Measurements from ENCODE around the gene ALKBH5.
A peak's percentile ranks its signal among the peaks of the same experiment; 100 is the strongest.

ALKBH5 gene

GRCh38 chr17:18166894-18167293 is 16.7 kb upstream of the ALKBH5 start:
- no peak overlapping the region for H3K4me3 ChIP-seq (replicated peaks; ENCODE audit: low read depth, low read length)
- no peak for DNase-seq (ENCODE audit: extremely low read depth, insufficient read length)
- no peaks in the 10 kb centered on the region for H3K36me3 ChIP-seq (ENCODE audit: control insufficient read depth, insufficient read depth, low read length)
- H3K27me3 ChIP-seq (replicated peaks; ENCODE audit: control insufficient read depth, insufficient read depth, low read length), result no peaks in the 10 kb centered on the region
- TF ChIP-seq CTCF (IDR thresholded peaks at IDR 0.05; ENCODE audit: insufficient read depth, low read length, poor library complexity, severe bottlenecking), result peak; percentile 6

GRCh38 chr17:18167421-18167820 is 16.2 kb upstream of the ALKBH5 start:
- no peak for DNase-seq (ENCODE audit: extremely low read depth, insufficient read length)
- Histone ChIP-seq H3K4me3 (replicated peaks; ENCODE audit: low read depth, low read length) (no peak overlapping the region), H3K36me3 (ENCODE audit: control insufficient read depth, insufficient read depth, low read length) (no peaks in the 10 kb centered on the region), H3K27me3 (replicated peaks; ENCODE audit: control insufficient read depth, insufficient read depth, low read length) (no peaks in the 10 kb centered on the region)
- TF ChIP-seq CTCF (IDR thresholded peaks at IDR 0.05; ENCODE audit: insufficient read depth, low read length, poor library complexity, severe bottlenecking), result no peak

- TF ChIP-seq CTCF (IDR thresholded peaks at IDR 0.05; ENCODE audit: insufficient read depth, low read length, poor library complexity, severe bottlenecking), result no peak
- no peaks in the 10 kb centered on the region for H3K27me3 ChIP-seq (replicated peaks; ENCODE audit: control insufficient read depth, insufficient read depth, low read length)
- no peak overlapping the region for H3K4me3 ChIP-seq (replicated peaks; ENCODE audit: low read depth, low read length)
- no peaks in the 10 kb centered on the region for H3K36me3 ChIP-seq (ENCODE audit: control insufficient read depth, insufficient read depth, low read length)
- no peak for DNase-seq (ENCODE audit: extremely low read depth, insufficient read length)
Measured at GRCh38 chr17:18172531-18173278, 10.9 kb upstream of the ALKBH5 start.

GRCh38 chr17:18173740-18174139 is 9.9 kb upstream of the ALKBH5 start:
- H3K27me3 ChIP-seq (replicated peaks; ENCODE audit: control insufficient read depth, insufficient read depth, low read length), result no peaks in the 10 kb centered on the region
- TF ChIP-seq CTCF (IDR thresholded peaks at IDR 0.05; ENCODE audit: insufficient read depth, low read length, poor library complexity, severe bottlenecking), result no peak
- H3K4me3 ChIP-seq (replicated peaks; ENCODE audit: low read depth, low read length), result no peak overlapping the region
- no peak for DNase-seq (ENCODE audit: extremely low read depth, insufficient read length)
- no peaks in the 10 kb centered on the region for H3K36me3 ChIP-seq (ENCODE audit: control insufficient read depth, insufficient read depth, low read length)

GRCh38 chr17:18176176-18176575 is 7.5 kb upstream of the ALKBH5 start:
- Histone ChIP-seq H3K27me3 (replicated peaks; ENCODE audit: control insufficient read depth, insufficient read depth, low read length) (no peaks in the 10 kb centered on the region), H3K4me3 (replicated peaks; ENCODE audit: low read depth, low read length) (no peak overlapping the region), H3K36me3 (ENCODE audit: control insufficient read depth, insufficient read depth, low read length) (no peaks in the 10 kb centered on the region)
- no peak for DNase-seq (ENCODE audit: extremely low read depth, insufficient read length)
- no peak for TF ChIP-seq CTCF (IDR thresholded peaks at IDR 0.05; ENCODE audit: insufficient read depth, low read length, poor library complexity, severe bottlenecking)

- Histone ChIP-seq H3K36me3 (ENCODE audit: control insufficient read depth, insufficient read depth, low read length) (no peaks in the 10 kb centered on the region), H3K27me3 (replicated peaks; ENCODE audit: control insufficient read depth, insufficient read depth, low read length) (no peaks in the 10 kb centered on the region), H3K4me3 (replicated peaks; ENCODE audit: low read depth, low read length) (no peak overlapping the region)
- DNase-seq (ENCODE audit: extremely low read depth, insufficient read length), result no peak
- TF ChIP-seq CTCF (IDR thresholded peaks at IDR 0.05; ENCODE audit: insufficient read depth, low read length, poor library complexity, severe bottlenecking), result no peak
Measured at GRCh38 chr17:18177133-18177532, 6.5 kb upstream of the ALKBH5 start.
